CD14-positive monocyte (primary cell): ENCODE data around the gene PCGF6. TPM values are rescaled to one million over a fixed set of nuclear protein-coding genes. Genes with fewer than 3 reads are reported as not detected.

Source experiments
- DNase-seq, 3 donors: peaks; one replicate each; pipeline ENCODE4 v3.0.0-alpha.2; 2011 to 2022
- H2AFZ ChIP-seq: 2 replicates; pipeline ENCODE4 v1.6.0; 2012; ENCODE audit warnings: mild to moderate bottlenecking, low read depth, low read length, inconsistent platforms; ENCODE audit not compliant: insufficient read depth, poor library complexity, severe bottlenecking
- H3K27ac ChIP-seq, 2 donors: 1 replicate in 1 of 2; 2 replicates in 1 of 2; pipeline ENCODE4 v1.5.1; 2012 to 2013; ENCODE audit warnings: low read length in 2 of 2, control low read depth in 1 of 2, inconsistent platforms in 1 of 2, low read depth in 1 of 2, mild to moderate bottlenecking in 1 of 2
- H3K27me3 ChIP-seq, 2 donors: one replicate each; pipeline versions ENCODE4 v1.6.0 to v1.6.1; 2011 to 2013; ENCODE audit warnings: low read length in 2 of 2; ENCODE audit not compliant: control insufficient read depth in 2 of 2, insufficient read depth in 2 of 2
- H3K36me3 ChIP-seq, 2 donors: replicated peaks in 1 of 2; 1 replicate in 1 of 2; 2 replicates in 1 of 2; pipeline versions ENCODE4 v1.5.1 to v1.6.1; 2012 to 2013; ENCODE audit warnings: low read length in 2 of 2, control low read depth in 1 of 2, inconsistent platforms in 1 of 2, mild to moderate bottlenecking in 1 of 2; ENCODE audit not compliant: insufficient read depth in 2 of 2, control insufficient read depth in 1 of 2
- H3K4me1 ChIP-seq, 2 donors: 1 replicate in 1 of 2; 2 replicates in 1 of 2; pipeline versions ENCODE4 v1.5.1 to v1.6.1; 2012 to 2013; ENCODE audit warnings: low read length in 2 of 2, control low read depth in 1 of 2, inconsistent platforms in 1 of 2, mild to moderate bottlenecking in 1 of 2, moderate library complexity in 1 of 2; ENCODE audit not compliant: insufficient read depth in 2 of 2, control insufficient read depth in 1 of 2
- H3K4me2 ChIP-seq: replicated peaks from 2 replicates; pipeline ENCODE3; 2012; ENCODE audit warnings: low read length, moderate library complexity, mild to moderate bottlenecking; ENCODE audit not compliant: poor library complexity, severe bottlenecking; ENCODE audit errors: extremely low read depth
- H3K4me3 ChIP-seq, 3 experiments: fragments of 200-600 bp in 1 of 3; sonication (generic) in 1 of 3; replicated peaks in 1 of 3; 1 replicate in 2 of 3; 2 replicates in 1 of 3; pipeline ENCODE4 v1.5.1; 2011 to 2013; ENCODE audit warnings: low read length in 3 of 3, mild to moderate bottlenecking in 3 of 3, control low read depth in 2 of 3, low read depth in 2 of 3, inconsistent platforms in 1 of 3, moderate library complexity in 1 of 3
- H3K79me2 ChIP-seq: 2 replicates; pipeline ENCODE4 v1.6.0; 2012; ENCODE audit warnings: mild to moderate bottlenecking, control low read depth, inconsistent platforms, low read length, moderate library complexity; ENCODE audit not compliant: insufficient read depth
- H3K9ac ChIP-seq: 2 replicates; pipeline ENCODE4 v1.6.0; 2017; ENCODE audit warnings: low read length, mild to moderate bottlenecking; ENCODE audit not compliant: insufficient read depth, poor library complexity, severe bottlenecking
- H3K9me3 ChIP-seq, 2 donors: replicated peaks in 1 of 2; 1 replicate in 1 of 2; 2 replicates in 1 of 2; pipeline versions ENCODE4 v1.5.1 to v1.6.1; 2012 to 2013; ENCODE audit warnings: low read length in 2 of 2, control low read depth in 1 of 2; ENCODE audit not compliant: control insufficient read depth in 1 of 2, insufficient read depth in 1 of 2
- H4K20me1 ChIP-seq: 2 replicates; pipeline ENCODE4 v1.6.0; 2012; ENCODE audit warnings: mild to moderate bottlenecking, low read length, control low read depth, moderate library complexity; ENCODE audit not compliant: insufficient read depth
- H3K27ac Mint-ChIP-seq, 7 donors: one replicate each; pipeline ENCODE4 v1.8.0; 2020; ENCODE audit warnings: mild to moderate bottlenecking in 7 of 7, mixed read lengths in 7 of 7, moderate library complexity in 6 of 7, inconsistent platforms in 2 of 7
- H3K27me3 Mint-ChIP-seq, 3 donors: one replicate each; pipeline ENCODE4 v1.8.0; 2021 to 2022; ENCODE audit warnings: low read depth in 3 of 3, mild to moderate bottlenecking in 3 of 3, mixed read lengths in 3 of 3, moderate library complexity in 3 of 3, inconsistent platforms in 1 of 3
- H3K36me3 Mint-ChIP-seq, 2 donors: one replicate each; pipeline ENCODE4 v1.8.0; 2020; ENCODE audit warnings: mixed read lengths in 2 of 2, inconsistent platforms in 1 of 2, mild to moderate bottlenecking in 1 of 2
- H3K4me1 Mint-ChIP-seq: one replicate; pipeline ENCODE4 v1.8.0; 2020; ENCODE audit warnings: mild to moderate bottlenecking, mixed read lengths
- H3K4me3 Mint-ChIP-seq, 2 donors: one replicate each; pipeline ENCODE4 v1.8.0; 2020; ENCODE audit warnings: mild to moderate bottlenecking in 2 of 2, mixed read lengths in 2 of 2, moderate library complexity in 1 of 2
- H3K9me3 Mint-ChIP-seq, 7 donors: one replicate each; pipeline ENCODE4 v1.8.0; 2020 to 2022; ENCODE audit warnings: mixed read lengths in 7 of 7, mild to moderate bottlenecking in 6 of 7, moderate library complexity in 6 of 7, inconsistent platforms in 2 of 7
- WGBS: methylation state at CpG from one replicate; pipeline ENCODE4 v1.1.5; 2013; ENCODE audit warnings: missing lambda C conversion rate; ENCODE audit not compliant: insufficient coverage; 5-methylcytosine and 5-hydroxymethylcytosine counted together
- intact Hi-C, 2 donors: fragments of 100-400 bp; cut with micrococcal nuclease; formaldehyde crosslinking; loops; one replicate each; pipeline versions ENCODE4 v1.15.0 to v1.15.1; 2023
- polyA plus RNA-seq, 3 donors: library from polyadenylated mRNA; depleted of rRNA in 1 of 3; unstranded in 2 of 3; stranded (reverse) in 1 of 3; fragments of 300-500 nt in 2 of 3; fragments of >200 nt in 1 of 3; fragmentation: Illumina TruSeq in 2 of 3; gene quantifications; 1 replicate in 2 of 3; 2 replicates in 1 of 3; pipeline ENCODE4 v1.2.3, GENCODE V29; 2012 to 2021
- TF ChIP-seq, protein P1 (sequence below): fragments of 200-600 bp; IDR thresholded peaks from one replicate; pipeline ENCODE4 v1.8.0; 2022; ENCODE audit warnings: antibody characterized with exemption, mild to moderate bottlenecking

PCGF6 gene
- polyA plus RNA-seq, 3 donors: 3.4 to 6.2 (median 4.6) TPM

DNA sequence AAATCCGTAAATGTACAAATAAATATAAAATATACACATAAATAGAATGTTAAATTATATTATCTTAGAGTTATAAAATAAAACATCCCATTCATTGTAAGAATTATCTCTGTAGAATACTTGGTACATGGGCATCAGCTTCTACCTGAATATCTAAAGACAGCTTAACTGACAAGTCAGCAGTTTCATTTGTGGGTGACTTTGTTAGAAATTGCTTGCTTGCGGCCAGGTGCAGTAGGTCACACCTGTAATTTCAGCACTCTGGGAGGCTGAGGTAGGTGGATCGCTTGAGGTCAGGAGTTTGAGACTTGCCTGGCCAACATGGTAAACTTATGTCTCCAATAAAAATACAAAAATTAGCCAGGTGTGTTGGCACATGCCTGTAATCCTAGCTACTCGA is 14.6 kb downstream of the PCGF6 start:
- no peak overlapping the region for H3K9ac ChIP-seq
- peaks cover 11 to 55% of the 10 kb centered on the region in 2 donors for H3K36me3 ChIP-seq
- H3K9me3 Mint-ChIP-seq: peaks cover 0 to 2% (median 0%) of the 10 kb centered on the region in 7 donors
- no peaks in the 10 kb centered on the region for H4K20me1 ChIP-seq
- no peak overlapping the region for H3K4me3 Mint-ChIP-seq
- peaks cover 8% of the 10 kb centered on the region for H3K4me1 Mint-ChIP-seq
- no peak overlapping the region for H2AFZ ChIP-seq
- intact Hi-C loops: loop anchor here in 1 of 2 donors (10.0 kb wide), 1 partner anchor 422 kb away; the partner anchor contains the start of gene CNNM2
- no peaks in the 10 kb centered on the region for H3K27me3 ChIP-seq
- no peak overlapping the region for H3K4me3 ChIP-seq
- no peak for DNase-seq
- no peaks in the 10 kb centered on the region for H3K9me3 ChIP-seq
- no peaks in the 10 kb centered on the region for H3K27me3 Mint-ChIP-seq
- TF ChIP-seq, protein P1, sequence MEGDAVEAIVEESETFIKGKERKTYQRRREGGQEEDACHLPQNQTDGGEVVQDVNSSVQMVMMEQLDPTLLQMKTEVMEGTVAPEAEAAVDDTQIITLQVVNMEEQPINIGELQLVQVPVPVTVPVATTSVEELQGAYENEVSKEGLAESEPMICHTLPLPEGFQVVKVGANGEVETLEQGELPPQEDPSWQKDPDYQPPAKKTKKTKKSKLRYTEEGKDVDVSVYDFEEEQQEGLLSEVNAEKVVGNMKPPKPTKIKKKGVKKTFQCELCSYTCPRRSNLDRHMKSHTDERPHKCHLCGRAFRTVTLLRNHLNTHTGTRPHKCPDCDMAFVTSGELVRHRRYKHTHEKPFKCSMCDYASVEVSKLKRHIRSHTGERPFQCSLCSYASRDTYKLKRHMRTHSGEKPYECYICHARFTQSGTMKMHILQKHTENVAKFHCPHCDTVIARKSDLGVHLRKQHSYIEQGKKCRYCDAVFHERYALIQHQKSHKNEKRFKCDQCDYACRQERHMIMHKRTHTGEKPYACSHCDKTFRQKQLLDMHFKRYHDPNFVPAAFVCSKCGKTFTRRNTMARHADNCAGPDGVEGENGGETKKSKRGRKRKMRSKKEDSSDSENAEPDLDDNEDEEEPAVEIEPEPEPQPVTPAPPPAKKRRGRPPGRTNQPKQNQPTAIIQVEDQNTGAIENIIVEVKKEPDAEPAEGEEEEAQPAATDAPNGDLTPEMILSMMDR: no peak
- H3K27ac Mint-ChIP-seq: no peak overlapping the region
- peaks cover 24 to 61% of the 10 kb centered on the region in 2 donors for H3K36me3 Mint-ChIP-seq
- H3K79me2 ChIP-seq: no peaks in the 10 kb centered on the region
- WGBS: 100% methylated on average over 2 of the region's 4 CpGs
- H3K4me2 ChIP-seq: no peak overlapping the region
- H3K27ac ChIP-seq: no peak overlapping the region
- H3K4me1 ChIP-seq: no peaks in the 10 kb centered on the region

DNA sequence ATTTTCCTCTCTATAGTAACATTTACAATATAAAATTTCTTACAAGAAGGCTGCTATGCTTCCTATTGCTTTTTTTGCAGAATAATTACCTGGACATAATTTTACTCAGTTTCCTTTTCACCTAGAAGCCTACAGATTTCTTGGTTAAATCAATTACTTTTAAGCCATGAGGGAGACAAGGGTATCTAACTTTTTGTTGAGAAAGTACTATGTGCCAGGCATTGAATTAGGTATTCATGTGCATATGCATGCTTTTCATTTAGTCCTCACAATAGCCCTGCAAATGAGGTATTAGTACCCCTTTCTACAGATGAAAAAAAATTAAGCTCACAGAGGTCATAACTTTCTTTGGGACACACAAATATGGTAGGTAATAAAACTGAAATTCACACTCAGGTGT is 16.4 kb downstream of the PCGF6 start:
- no peaks in the 10 kb centered on the region for H3K27me3 Mint-ChIP-seq
- no peaks in the 10 kb centered on the region for H3K4me1 ChIP-seq
- H3K9me3 Mint-ChIP-seq: peaks cover 0 to 2% (median 0%) of the 10 kb centered on the region in 7 donors
- no peak overlapping the region for H3K4me3 ChIP-seq
- H3K27me3 ChIP-seq: no peaks in the 10 kb centered on the region
- no peaks in the 10 kb centered on the region for H3K79me2 ChIP-seq
- TF ChIP-seq, protein P1: no peak
- H3K4me2 ChIP-seq: no peak overlapping the region
- no peak for DNase-seq
- no peak overlapping the region for H3K27ac ChIP-seq
- peaks cover 28 to 66% of the 10 kb centered on the region in 2 donors for H3K36me3 Mint-ChIP-seq
- peaks cover 16 to 68% of the 10 kb centered on the region in 2 donors for H3K36me3 ChIP-seq
- intact Hi-C loops: loop anchor here (5.0 to 10.0 kb wide), 2 partner anchors 417 to 420 kb away; partner anchors contain the start of gene CNNM2 (in 2 of the 2)
- H3K27ac Mint-ChIP-seq: no peak overlapping the region
- H3K9me3 ChIP-seq: no peaks in the 10 kb centered on the region
- no peaks in the 10 kb centered on the region for H4K20me1 ChIP-seq
- no peak overlapping the region for H3K4me3 Mint-ChIP-seq
- no peak overlapping the region for H2AFZ ChIP-seq
- peaks cover 8% of the 10 kb centered on the region for H3K4me1 Mint-ChIP-seq
- no peak overlapping the region for H3K9ac ChIP-seq
